ENCODE data around the gene ZNF565. TPM values are rescaled to one million over a fixed set of nuclear protein-coding genes. Genes with fewer than 3 reads are reported as not detected.

The ZNF565 gene
- total RNA-seq, 1 experiment from 2014 or later, result 4.9 TPM

DNA sequence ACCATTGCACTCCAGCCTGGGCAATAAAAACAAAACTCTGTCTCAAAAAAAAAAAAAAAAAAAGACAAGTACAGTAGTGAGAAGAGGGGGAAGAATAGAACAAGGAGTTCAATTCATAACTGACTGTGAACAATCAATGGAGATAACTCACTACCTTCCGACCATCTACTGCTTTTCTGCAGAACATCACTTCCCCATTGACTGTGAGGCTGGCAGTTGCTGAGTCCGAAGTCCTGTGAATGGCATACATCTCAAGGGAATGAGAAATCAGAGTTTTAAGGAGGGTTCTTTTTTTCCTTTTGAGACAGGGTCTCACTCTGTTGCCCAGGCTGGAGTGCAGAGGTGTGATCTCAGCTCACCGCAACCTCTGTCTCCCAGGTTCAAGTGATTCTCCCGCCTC lies 11.2 kb downstream of the ZNF565 start:
- ChIA-PET CTCF (no interaction called here), POLR2A (no interaction called here)
- no TSS peak for BruUV-seq (replicated peaks)
- H3K9me3 ChIP-seq (ENCODE audit: control insufficient read depth, insufficient read depth, low read depth, low read length), result no peaks in the 10 kb centered on the region
- no peaks in the 10 kb centered on the region for H3K27me3 ChIP-seq (ENCODE audit: control insufficient read depth, insufficient read depth, low read length)
- H3K36me3 ChIP-seq (ENCODE audit: control insufficient read depth, insufficient read depth, low read length), result no peaks in the 10 kb centered on the region
- H3K4me1 ChIP-seq (ENCODE audit: control insufficient read depth, insufficient read depth, low read length), result no peaks in the 10 kb centered on the region
- ATAC-seq (no peak), DNase-seq (ENCODE audit: low read depth, low spot score) (no peak)
- H3K27ac ChIP-seq (ENCODE audit: low read length), result no peak overlapping the region
- in situ Hi-C loops (cut with HindIII; ENCODE audit: low pct_unique_long_range_greater_than_20kb, low sequenced_read_pairs) (no loop called here), intact Hi-C loops (cut with micrococcal nuclease; ENCODE audit: unreplicated experiment) (no loop called here)
- H3K4me3 ChIP-seq (ENCODE audit: low read depth in 2 of 2, low read length in 2 of 2), result no peak overlapping the region
- TF ChIP-seq SIN3A (IDR thresholded peaks at IDR 0.05; ENCODE audit: borderline replicate concordance, insufficient read depth, low read depth, low read length) (no peak), POLR2AphosphoS5 (IDR thresholded peaks at IDR 0.05; ENCODE audit: low read depth, low read length) (no peak), TCF7L2 (IDR thresholded peaks at IDR 0.05; ENCODE audit: low read depth, low read length) (no peak)
- TF ChIP-seq, protein P1, sequence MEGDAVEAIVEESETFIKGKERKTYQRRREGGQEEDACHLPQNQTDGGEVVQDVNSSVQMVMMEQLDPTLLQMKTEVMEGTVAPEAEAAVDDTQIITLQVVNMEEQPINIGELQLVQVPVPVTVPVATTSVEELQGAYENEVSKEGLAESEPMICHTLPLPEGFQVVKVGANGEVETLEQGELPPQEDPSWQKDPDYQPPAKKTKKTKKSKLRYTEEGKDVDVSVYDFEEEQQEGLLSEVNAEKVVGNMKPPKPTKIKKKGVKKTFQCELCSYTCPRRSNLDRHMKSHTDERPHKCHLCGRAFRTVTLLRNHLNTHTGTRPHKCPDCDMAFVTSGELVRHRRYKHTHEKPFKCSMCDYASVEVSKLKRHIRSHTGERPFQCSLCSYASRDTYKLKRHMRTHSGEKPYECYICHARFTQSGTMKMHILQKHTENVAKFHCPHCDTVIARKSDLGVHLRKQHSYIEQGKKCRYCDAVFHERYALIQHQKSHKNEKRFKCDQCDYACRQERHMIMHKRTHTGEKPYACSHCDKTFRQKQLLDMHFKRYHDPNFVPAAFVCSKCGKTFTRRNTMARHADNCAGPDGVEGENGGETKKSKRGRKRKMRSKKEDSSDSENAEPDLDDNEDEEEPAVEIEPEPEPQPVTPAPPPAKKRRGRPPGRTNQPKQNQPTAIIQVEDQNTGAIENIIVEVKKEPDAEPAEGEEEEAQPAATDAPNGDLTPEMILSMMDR (IDR thresholded peaks at IDR 0.05), result no peak
- TF ChIP-seq, protein P2, sequence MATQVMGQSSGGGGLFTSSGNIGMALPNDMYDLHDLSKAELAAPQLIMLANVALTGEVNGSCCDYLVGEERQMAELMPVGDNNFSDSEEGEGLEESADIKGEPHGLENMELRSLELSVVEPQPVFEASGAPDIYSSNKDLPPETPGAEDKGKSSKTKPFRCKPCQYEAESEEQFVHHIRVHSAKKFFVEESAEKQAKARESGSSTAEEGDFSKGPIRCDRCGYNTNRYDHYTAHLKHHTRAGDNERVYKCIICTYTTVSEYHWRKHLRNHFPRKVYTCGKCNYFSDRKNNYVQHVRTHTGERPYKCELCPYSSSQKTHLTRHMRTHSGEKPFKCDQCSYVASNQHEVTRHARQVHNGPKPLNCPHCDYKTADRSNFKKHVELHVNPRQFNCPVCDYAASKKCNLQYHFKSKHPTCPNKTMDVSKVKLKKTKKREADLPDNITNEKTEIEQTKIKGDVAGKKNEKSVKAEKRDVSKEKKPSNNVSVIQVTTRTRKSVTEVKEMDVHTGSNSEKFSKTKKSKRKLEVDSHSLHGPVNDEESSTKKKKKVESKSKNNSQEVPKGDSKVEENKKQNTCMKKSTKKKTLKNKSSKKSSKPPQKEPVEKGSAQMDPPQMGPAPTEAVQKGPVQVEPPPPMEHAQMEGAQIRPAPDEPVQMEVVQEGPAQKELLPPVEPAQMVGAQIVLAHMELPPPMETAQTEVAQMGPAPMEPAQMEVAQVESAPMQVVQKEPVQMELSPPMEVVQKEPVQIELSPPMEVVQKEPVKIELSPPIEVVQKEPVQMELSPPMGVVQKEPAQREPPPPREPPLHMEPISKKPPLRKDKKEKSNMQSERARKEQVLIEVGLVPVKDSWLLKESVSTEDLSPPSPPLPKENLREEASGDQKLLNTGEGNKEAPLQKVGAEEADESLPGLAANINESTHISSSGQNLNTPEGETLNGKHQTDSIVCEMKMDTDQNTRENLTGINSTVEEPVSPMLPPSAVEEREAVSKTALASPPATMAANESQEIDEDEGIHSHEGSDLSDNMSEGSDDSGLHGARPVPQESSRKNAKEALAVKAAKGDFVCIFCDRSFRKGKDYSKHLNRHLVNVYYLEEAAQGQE (IDR thresholded peaks at IDR 0.05; ENCODE audit: insufficient read depth in 1 of 2, low read depth in 2 of 2, low read length in 1 of 2), result no peak

DNA sequence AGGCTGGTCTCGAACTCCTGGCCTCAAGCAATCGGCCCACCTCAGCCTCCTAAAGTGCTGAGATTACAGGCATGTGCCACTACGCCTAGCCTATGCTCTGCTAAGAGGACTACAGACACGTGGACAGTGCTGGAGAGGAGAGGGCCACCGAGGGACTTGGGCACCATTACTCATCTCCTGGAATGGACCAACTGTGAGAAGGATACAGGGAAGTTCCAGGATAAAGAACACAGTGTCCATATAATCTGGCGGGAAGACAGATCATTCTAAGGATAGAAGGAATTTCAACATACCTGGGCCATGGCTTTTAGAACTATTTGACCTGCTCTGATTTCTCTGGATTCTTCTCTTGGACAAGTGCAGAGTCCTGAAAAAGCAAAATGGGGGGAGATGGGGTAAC lies 12.8 kb downstream of the ZNF565 start:
- Histone ChIP-seq H3K4me1 (ENCODE audit: control insufficient read depth, insufficient read depth, low read length) (no peaks in the 10 kb centered on the region), H3K27me3 (ENCODE audit: control insufficient read depth, insufficient read depth, low read length) (no peaks in the 10 kb centered on the region), H3K9me3 (ENCODE audit: control insufficient read depth, insufficient read depth, low read depth, low read length) (no peaks in the 10 kb centered on the region), H3K27ac (ENCODE audit: low read length) (no peak overlapping the region), H3K36me3 (ENCODE audit: control insufficient read depth, insufficient read depth, low read length) (no peaks in the 10 kb centered on the region), H3K4me3 (ENCODE audit: low read depth in 2 of 2, low read length in 2 of 2) (no peak overlapping the region)
- CTCF ChIA-PET, result no interaction called here
- DNase-seq (ENCODE audit: low read depth, low spot score) (no peak), ATAC-seq (no peak)
- no peak for TF ChIP-seq SIN3A (IDR thresholded peaks at IDR 0.05; ENCODE audit: borderline replicate concordance, insufficient read depth, low read depth, low read length)
- TF ChIP-seq, protein P2 (IDR thresholded peaks at IDR 0.05; ENCODE audit: insufficient read depth in 1 of 2, low read depth in 2 of 2, low read length in 1 of 2), result no peak
- no peak for TF ChIP-seq POLR2AphosphoS5 (IDR thresholded peaks at IDR 0.05; ENCODE audit: low read depth, low read length)
- BruUV-seq (replicated peaks), result no TSS peak
- POLR2A ChIA-PET, result no interaction called here
- in situ Hi-C loops (cut with HindIII; ENCODE audit: low pct_unique_long_range_greater_than_20kb, low sequenced_read_pairs) (no loop called here), intact Hi-C loops (cut with micrococcal nuclease; ENCODE audit: unreplicated experiment) (no loop called here)

Data from Panc1 (cell line).